ENCODE results near the gene ZNF382. TPM values are rescaled to one million over a fixed set of nuclear protein-coding genes. Genes with fewer than 3 reads are reported as not detected.

The ZNF382 gene
- total RNA-seq, 2 experiments from 2014 or later: 4.2 to 4.4 TPM

- Histone ChIP-seq H3K9me3 (ENCODE audit: control insufficient read depth in 1 of 2, insufficient read depth in 1 of 2, low read length in 2 of 2) (peaks cover 65 to 100% of the 10 kb centered on the region in 2 experiments), H3K36me3 (ENCODE audit: insufficient read depth, low read length) (peaks cover 11% of the 10 kb centered on the region), H3K4me1 (ENCODE audit: insufficient read depth, low read length) (no peaks in the 10 kb centered on the region), H3K27ac (ENCODE audit: low read depth in 1 of 2, low read length in 2 of 2) (no peak overlapping the region), H3K4me3 (ENCODE audit: low read length) (no peak overlapping the region), H3K27me3 (ENCODE audit: control insufficient read depth in 1 of 2, insufficient read depth in 2 of 2, low read length in 2 of 2) (no peaks in the 10 kb centered on the region)
- intact Hi-C loops (cut with DNase I, micrococcal nuclease): no loop called here
- peaks cover 9% of the 10 kb centered on the region for H3K9me3 Mint-ChIP-seq
- H3K27me3 Mint-ChIP-seq: no peaks in the 10 kb centered on the region
- DNase-seq: no peak
- no peak overlapping the region for H3K4me3 Mint-ChIP-seq
- no peaks in the 10 kb centered on the region for H3K4me1 Mint-ChIP-seq (ENCODE audit: low read depth)
- ChIA-PET CTCF (interaction anchor here (0.7 kb wide), 1 partner anchor 39 kb away, joined by 5 read pairs; no protein-coding TSS in a partner anchor), POLR2A (no interaction called here)
- no peak for TF ChIP-seq CTCF (IDR thresholded peaks at IDR 0.05)
- H3K36me3 Mint-ChIP-seq (ENCODE audit: low read depth): peaks cover 91% of the 10 kb centered on the region
- ATAC-seq (ENCODE audit: poor library complexity): no peak
- H3K27ac Mint-ChIP-seq: no peak overlapping the region
These were observed 30.2 kb downstream of the ZNF382 start for GRCh38 chr19:36635342-36635741.

GRCh38 chr19:36638862-36639510 is 33.9 kb downstream of the ZNF382 start:
- no peak overlapping the region for H3K27ac ChIP-seq (ENCODE audit: low read depth in 1 of 2, low read length in 2 of 2)
- peak in 1 of 14 experiments; percentile 1 for DNase-seq
- ChIA-PET CTCF (no interaction called here), POLR2A (interaction anchor here (1.0 kb wide), 1 partner anchor 34 kb away, joined by 3 read pairs; the partner anchor contains the start of gene ZNF382)
- no peak overlapping the region for H3K4me3 ChIP-seq (ENCODE audit: low read length)
- H3K36me3 ChIP-seq (ENCODE audit: insufficient read depth, low read length): peaks cover 18% of the 10 kb centered on the region
- Mint-ChIP-seq H3K4me1 (ENCODE audit: low read depth) (no peaks in the 10 kb centered on the region), H3K9me3 (peaks cover 17% of the 10 kb centered on the region), H3K4me3 (no peak overlapping the region), H3K27ac (no peak overlapping the region), H3K27me3 (no peaks in the 10 kb centered on the region), H3K36me3 (ENCODE audit: low read depth) (peaks cover 92% of the 10 kb centered on the region)
- intact Hi-C loops (cut with DNase I, micrococcal nuclease): no loop called here
- no peak for ATAC-seq (ENCODE audit: poor library complexity)
- peaks cover 56 to 94% of the 10 kb centered on the region in 2 experiments for H3K9me3 ChIP-seq (ENCODE audit: control insufficient read depth in 1 of 2, insufficient read depth in 1 of 2, low read length in 2 of 2)
- H3K27me3 ChIP-seq (ENCODE audit: control insufficient read depth in 1 of 2, insufficient read depth in 2 of 2, low read length in 2 of 2): no peaks in the 10 kb centered on the region
- no peaks in the 10 kb centered on the region for H3K4me1 ChIP-seq (ENCODE audit: insufficient read depth, low read length)
- TF ChIP-seq CTCF (IDR thresholded peaks at IDR 0.05): no peak

- Mint-ChIP-seq H3K27ac (no peak overlapping the region), H3K27me3 (no peaks in the 10 kb centered on the region), H3K36me3 (ENCODE audit: low read depth) (peaks cover 83% of the 10 kb centered on the region), H3K4me1 (ENCODE audit: low read depth) (no peaks in the 10 kb centered on the region), H3K9me3 (peaks cover 20% of the 10 kb centered on the region), H3K4me3 (no peak overlapping the region)
- H3K4me3 ChIP-seq (ENCODE audit: low read length): no peak overlapping the region
- no peaks in the 10 kb centered on the region for H3K27me3 ChIP-seq (ENCODE audit: control insufficient read depth in 1 of 2, insufficient read depth in 2 of 2, low read length in 2 of 2)
- no peak for ATAC-seq (ENCODE audit: poor library complexity)
- no peaks in the 10 kb centered on the region for H3K4me1 ChIP-seq (ENCODE audit: insufficient read depth, low read length)
- TF ChIP-seq CTCF (IDR thresholded peaks at IDR 0.05): no peak
- ChIA-PET CTCF (no interaction called here), POLR2A (no interaction called here)
- intact Hi-C loops (cut with DNase I, micrococcal nuclease): no loop called here
- peaks cover 51% of the 10 kb centered on the region for H3K36me3 ChIP-seq (ENCODE audit: insufficient read depth, low read length)
- DNase-seq: no peak
- H3K27ac ChIP-seq (ENCODE audit: low read depth in 1 of 2, low read length in 2 of 2): no peak overlapping the region
- peaks cover 69 to 76% of the 10 kb centered on the region in 2 experiments for H3K9me3 ChIP-seq (ENCODE audit: control insufficient read depth in 1 of 2, insufficient read depth in 1 of 2, low read length in 2 of 2)
These were observed 41.6 kb downstream of the ZNF382 start for GRCh38 chr19:36646746-36647145.

All from CD4-positive, alpha-beta T cell (primary cell).